ENCODE results near the gene CGB2. TPM values are rescaled to one million over a fixed set of nuclear protein-coding genes. Genes with fewer than 3 reads are reported as not detected.

Gene CGB2
- total and polyA plus RNA-seq, 2 donors (not counting 1 experiment from before 2014, with no cell fraction given), result not detected

GRCh38 chr19:48987323-48987722 is 44.4 kb upstream of the CGB2 start:
- H2AFZ ChIP-seq (ENCODE audit: insufficient read depth, low read depth, low read length, poor library complexity, severe bottlenecking), result no peak overlapping the region
- H3K27me3 ChIP-seq (replicated peaks in 1 of 4; ENCODE audit: control extremely low read depth in 1 of 4, control insufficient read depth in 3 of 4, insufficient read depth in 4 of 4, low read length in 3 of 4), result no peaks in the 10 kb centered on the region
- H3K9me3 Mint-ChIP-seq (ENCODE audit: insufficient read depth), result no peaks in the 10 kb centered on the region
- H3K36me3 ChIP-seq (replicated peaks in 1 of 2; ENCODE audit: control extremely low read depth in 1 of 2, control insufficient read depth in 1 of 2, extremely low read depth in 1 of 2, insufficient read depth in 2 of 2, low read length in 1 of 2), result peaks cover 2 to 17% of the 10 kb centered on the region in 2 experiments
- no peak for ATAC-seq (ENCODE audit: low read depth)
- peaks cover 18% of the 10 kb centered on the region for H3K79me2 ChIP-seq (ENCODE audit: control insufficient read depth, insufficient read depth, low read length)
- H3K9ac ChIP-seq (ENCODE audit: low read length), result no peak overlapping the region
- DNase-seq, result no peak
- intact Hi-C loops (cut with micrococcal nuclease), result no loop called here
- POLR2A ChIA-PET, result interaction anchor here (0.7 kb wide), 1 partner anchor 35 kb away, joined by 4 read pairs; no protein-coding TSS in a partner anchor
- no peak overlapping the region for H3K27ac Mint-ChIP-seq
- no peak overlapping the region for H3K4me3 ChIP-seq (ENCODE audit: control extremely low read depth in 1 of 5, extremely low read depth in 1 of 5, insufficient read depth in 1 of 5, low read depth in 2 of 5, low read length in 4 of 5)
- CTCF ChIA-PET, result interaction anchor here (1.0 to 2.1 kb wide), 2 partner anchors 12 to 17 kb away, joined by 3 to 12 read pairs; no protein-coding TSS in a partner anchor
- TF ChIP-seq EZH2 (IDR thresholded peaks at IDR 0.05; ENCODE audit: borderline replicate concordance, insufficient read depth, low read depth, low read length, poor library complexity, severe bottlenecking), result no peak
- no peak overlapping the region for H3K27ac ChIP-seq (ENCODE audit: low read length in 2 of 2)
- H4K20me1 ChIP-seq (ENCODE audit: control insufficient read depth, insufficient read depth, low read length, poor library complexity, severe bottlenecking), result peaks cover 6% of the 10 kb centered on the region
- no peak overlapping the region for H3K4me3 Mint-ChIP-seq
- peaks cover 5 to 11% of the 10 kb centered on the region in 2 donors for H3K4me1 ChIP-seq (ENCODE audit: control insufficient read depth in 2 of 2, insufficient read depth in 2 of 2, low read length in 2 of 2)
- no peaks in the 10 kb centered on the region for H3K27me3 Mint-ChIP-seq
- no peak overlapping the region for H3K4me2 ChIP-seq (replicated peaks; ENCODE audit: low read depth, low read length, poor library complexity, severe bottlenecking)
- peaks cover 15% of the 10 kb centered on the region for H3K4me1 Mint-ChIP-seq
- H3K9me3 ChIP-seq (ENCODE audit: control extremely low read depth in 1 of 3, control insufficient read depth in 2 of 3, insufficient read depth in 1 of 3, low read length in 2 of 3), result no peaks in the 10 kb centered on the region
- 85% methylated on average over 7 of the region's 7 CpGs for WGBS (ENCODE audit: insufficient coverage)

- CTCF ChIA-PET, result interaction anchor here (1.0 kb wide), 1 partner anchor 11 kb away, joined by 3 read pairs; no protein-coding TSS in a partner anchor
- Mint-ChIP-seq H3K4me3 (no peak overlapping the region), H3K27ac (no peak overlapping the region), H3K27me3 (no peaks in the 10 kb centered on the region), H3K4me1 (peaks cover 21% of the 10 kb centered on the region), H3K9me3 (ENCODE audit: insufficient read depth) (no peaks in the 10 kb centered on the region)
- DNase-seq, result no peak
- no peak overlapping the region for H3K4me2 ChIP-seq (replicated peaks; ENCODE audit: low read depth, low read length, poor library complexity, severe bottlenecking)
- H3K36me3 ChIP-seq (replicated peaks in 1 of 2; ENCODE audit: control extremely low read depth in 1 of 2, control insufficient read depth in 1 of 2, extremely low read depth in 1 of 2, insufficient read depth in 2 of 2, low read length in 1 of 2), result peaks cover 0 to 17% of the 10 kb centered on the region in 2 experiments
- H4K20me1 ChIP-seq (ENCODE audit: control insufficient read depth, insufficient read depth, low read length, poor library complexity, severe bottlenecking), result peaks cover 6% of the 10 kb centered on the region
- no peak overlapping the region for H3K27ac ChIP-seq (ENCODE audit: low read length in 2 of 2)
- no peaks in the 10 kb centered on the region for H3K27me3 ChIP-seq (replicated peaks in 1 of 4; ENCODE audit: control extremely low read depth in 1 of 4, control insufficient read depth in 3 of 4, insufficient read depth in 4 of 4, low read length in 3 of 4)
- peaks cover 25% of the 10 kb centered on the region for H3K79me2 ChIP-seq (ENCODE audit: control insufficient read depth, insufficient read depth, low read length)
- no peak overlapping the region for H2AFZ ChIP-seq (ENCODE audit: insufficient read depth, low read depth, low read length, poor library complexity, severe bottlenecking)
- H3K9ac ChIP-seq (ENCODE audit: low read length), result no peak overlapping the region
- TF ChIP-seq, protein P1, sequence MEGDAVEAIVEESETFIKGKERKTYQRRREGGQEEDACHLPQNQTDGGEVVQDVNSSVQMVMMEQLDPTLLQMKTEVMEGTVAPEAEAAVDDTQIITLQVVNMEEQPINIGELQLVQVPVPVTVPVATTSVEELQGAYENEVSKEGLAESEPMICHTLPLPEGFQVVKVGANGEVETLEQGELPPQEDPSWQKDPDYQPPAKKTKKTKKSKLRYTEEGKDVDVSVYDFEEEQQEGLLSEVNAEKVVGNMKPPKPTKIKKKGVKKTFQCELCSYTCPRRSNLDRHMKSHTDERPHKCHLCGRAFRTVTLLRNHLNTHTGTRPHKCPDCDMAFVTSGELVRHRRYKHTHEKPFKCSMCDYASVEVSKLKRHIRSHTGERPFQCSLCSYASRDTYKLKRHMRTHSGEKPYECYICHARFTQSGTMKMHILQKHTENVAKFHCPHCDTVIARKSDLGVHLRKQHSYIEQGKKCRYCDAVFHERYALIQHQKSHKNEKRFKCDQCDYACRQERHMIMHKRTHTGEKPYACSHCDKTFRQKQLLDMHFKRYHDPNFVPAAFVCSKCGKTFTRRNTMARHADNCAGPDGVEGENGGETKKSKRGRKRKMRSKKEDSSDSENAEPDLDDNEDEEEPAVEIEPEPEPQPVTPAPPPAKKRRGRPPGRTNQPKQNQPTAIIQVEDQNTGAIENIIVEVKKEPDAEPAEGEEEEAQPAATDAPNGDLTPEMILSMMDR (IDR thresholded peaks at IDR 0.05), result no peak
- TF ChIP-seq EZH2 (IDR thresholded peaks at IDR 0.05; ENCODE audit: borderline replicate concordance, insufficient read depth, low read depth, low read length, poor library complexity, severe bottlenecking), result no peak
- intact Hi-C loops (cut with micrococcal nuclease), result no loop called here
- 98% methylated on average over 4 of the region's 7 CpGs for WGBS (ENCODE audit: insufficient coverage)
- peaks cover 8 to 15% of the 10 kb centered on the region in 2 donors for H3K4me1 ChIP-seq (ENCODE audit: control insufficient read depth in 2 of 2, insufficient read depth in 2 of 2, low read length in 2 of 2)
- H3K4me3 ChIP-seq (ENCODE audit: control extremely low read depth in 1 of 5, extremely low read depth in 1 of 5, insufficient read depth in 1 of 5, low read depth in 2 of 5, low read length in 4 of 5), result no peak overlapping the region
- POLR2A ChIA-PET, result no interaction called here
- no peak for ATAC-seq (ENCODE audit: low read depth)
- H3K9me3 ChIP-seq (ENCODE audit: control extremely low read depth in 1 of 3, control insufficient read depth in 2 of 3, insufficient read depth in 1 of 3, low read length in 2 of 3), result no peaks in the 10 kb centered on the region
These were observed 43.4 kb upstream of the CGB2 start for GRCh38 chr19:48988286-48988685.

Measured in B cell (primary cell).